ENCODE measurements around the gene ATP7A.

The ATP7A gene

DNA sequence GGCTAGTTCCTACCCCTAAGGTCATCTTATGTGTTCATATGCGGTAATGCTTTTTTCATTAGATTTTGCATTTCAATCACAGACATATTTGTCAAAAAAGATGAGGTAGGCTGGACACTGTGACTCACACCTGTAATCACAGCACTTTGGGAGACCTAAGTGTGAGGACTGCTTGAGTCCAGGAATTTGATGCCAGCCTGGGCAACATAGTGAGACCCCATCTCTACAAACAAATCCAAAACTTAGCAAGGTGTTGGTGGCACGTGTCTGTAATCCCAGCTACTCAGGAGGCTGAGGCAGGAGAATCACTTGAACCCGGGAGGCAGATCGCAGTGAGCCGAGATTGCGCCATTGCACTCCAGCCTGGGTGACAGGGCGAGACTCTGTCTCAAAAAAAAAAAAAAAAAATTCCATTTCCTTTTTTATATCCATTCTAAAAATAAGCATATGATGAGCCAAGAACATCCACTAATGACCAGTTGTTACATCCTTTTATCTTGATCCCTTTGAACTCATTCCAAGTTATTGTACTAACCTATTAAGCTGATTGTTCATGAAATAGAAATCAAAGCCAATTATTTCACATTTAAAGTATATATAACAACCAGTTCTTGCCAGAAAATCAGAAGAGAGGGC lies 35.5 kb downstream of the ATP7A start:
- no peak for DNase-seq (ENCODE audit: low read depth in 2 of 2)

- DNase-seq (ENCODE audit: low read depth in 2 of 2) = no peak
These were observed 36.1 kb downstream of the ATP7A start for GRCh38 chrX:77946571-77946970.

DNA sequence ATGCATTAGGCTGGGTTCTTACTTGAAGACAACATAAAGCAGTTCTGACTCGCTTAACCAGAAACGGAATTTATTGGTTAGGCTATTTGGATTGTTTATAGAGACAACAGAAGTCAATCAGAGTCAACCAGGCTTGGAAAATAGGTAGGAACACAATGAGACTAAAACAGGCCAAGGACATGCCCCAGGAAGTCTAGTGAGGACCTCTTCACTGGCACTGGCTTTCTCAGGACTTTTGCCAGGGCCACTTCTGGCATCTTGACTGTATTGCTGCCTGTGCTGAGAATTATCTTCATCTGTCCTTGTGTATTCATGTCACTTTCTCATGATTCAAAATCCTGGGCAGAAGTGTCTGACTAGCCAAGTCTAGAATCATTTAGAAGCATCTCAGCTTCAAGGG lies 39.3 kb downstream of the ATP7A start:
- no peak for DNase-seq (ENCODE audit: low read depth in 2 of 2)

GRCh38 chrX:77952173-77952572 lies 41.7 kb downstream of the ATP7A start:
- no peak for DNase-seq (ENCODE audit: low read depth in 2 of 2)

- DNase-seq (ENCODE audit: low read depth in 2 of 2) = no peak
These were observed 42.8 kb downstream of the ATP7A start for GRCh38 chrX:77953302-77953701.

DNA sequence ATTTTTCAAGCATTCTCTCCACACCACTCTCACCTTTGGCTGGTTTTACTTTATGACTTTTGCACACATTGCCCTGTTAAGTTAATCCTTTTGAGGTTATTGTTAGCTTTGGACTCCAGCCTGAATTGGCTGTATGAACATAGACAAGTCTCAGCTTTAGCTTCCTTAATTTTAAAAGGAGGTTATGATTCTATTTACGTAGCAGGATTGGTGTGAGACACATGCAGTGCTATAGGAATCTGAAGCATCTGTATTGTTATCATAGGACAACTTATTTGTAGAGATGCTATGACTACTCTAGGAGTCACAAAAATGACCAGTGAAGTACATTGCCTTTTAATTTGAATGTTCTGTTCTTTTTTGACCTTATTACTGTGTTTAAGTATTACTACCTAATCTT lies 43.2 kb downstream of the ATP7A start:
- DNase-seq (ENCODE audit: low read depth in 2 of 2) = no peak

GRCh38 chrX:77960567-77960966 lies 50.1 kb downstream of the ATP7A start:
- no peak for DNase-seq (ENCODE audit: low read depth in 2 of 2)

DNA sequence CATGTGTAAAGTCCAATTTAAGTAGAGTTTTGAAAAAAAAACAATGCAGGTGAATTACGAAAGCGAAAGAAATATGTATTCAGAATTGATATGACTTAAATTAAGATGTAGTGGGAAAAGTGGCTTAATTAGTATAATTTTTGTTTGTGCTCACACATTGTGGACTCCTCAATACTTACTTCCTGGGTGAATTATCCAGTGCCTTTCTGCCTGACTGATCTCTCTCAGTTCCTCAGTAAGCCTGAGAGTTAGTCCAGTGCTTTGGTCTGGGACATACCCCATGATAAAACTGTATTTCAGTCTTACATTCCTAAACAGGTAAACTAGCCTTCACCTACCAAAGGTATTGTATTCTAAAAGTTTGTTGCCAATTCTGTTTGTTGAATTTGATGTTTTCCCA lies 50.6 kb downstream of the ATP7A start:
- no peak for DNase-seq (ENCODE audit: low read depth in 2 of 2)

DNA sequence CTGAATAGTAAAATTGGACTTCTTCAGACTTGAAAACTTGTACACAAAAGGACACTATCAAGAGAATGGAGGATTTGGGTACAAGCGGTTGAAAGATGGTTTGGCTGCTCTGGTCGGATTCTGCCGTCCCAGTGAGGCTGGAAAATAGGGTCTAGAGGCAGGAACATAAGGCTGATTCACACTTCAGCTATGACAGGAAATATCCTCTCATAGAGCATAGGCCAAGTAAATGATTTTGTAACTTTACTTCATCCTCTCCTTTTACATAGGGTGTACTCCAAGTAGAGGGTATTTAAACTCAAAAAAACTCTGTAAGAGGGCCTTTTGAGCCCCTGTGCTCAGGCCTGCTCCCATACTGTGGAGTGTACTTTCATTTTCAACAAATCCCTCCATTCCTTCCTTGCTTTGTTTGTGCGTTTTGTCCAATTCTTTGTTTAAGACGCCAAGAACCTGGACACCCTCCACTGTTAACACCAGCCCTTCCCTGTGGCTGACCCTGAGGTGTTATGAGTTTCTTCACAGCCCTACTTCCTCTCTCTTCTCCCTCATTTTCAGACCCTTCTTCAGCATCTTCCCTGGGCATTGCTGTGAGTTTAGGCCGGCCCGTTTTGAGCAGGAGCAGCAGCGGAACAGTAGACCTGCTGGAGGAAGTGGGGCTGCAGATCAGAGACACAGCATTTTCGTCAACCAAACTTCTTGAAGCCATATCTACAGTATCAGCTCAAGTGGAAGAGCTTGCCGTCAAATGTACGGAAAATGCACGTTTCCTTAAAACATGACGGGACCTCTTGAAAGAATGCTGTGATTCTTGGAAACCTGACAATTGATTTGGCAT lies 51.8 kb downstream of the ATP7A start:
- DNase-seq (ENCODE audit: low read depth in 2 of 2) = no peak

DNA sequence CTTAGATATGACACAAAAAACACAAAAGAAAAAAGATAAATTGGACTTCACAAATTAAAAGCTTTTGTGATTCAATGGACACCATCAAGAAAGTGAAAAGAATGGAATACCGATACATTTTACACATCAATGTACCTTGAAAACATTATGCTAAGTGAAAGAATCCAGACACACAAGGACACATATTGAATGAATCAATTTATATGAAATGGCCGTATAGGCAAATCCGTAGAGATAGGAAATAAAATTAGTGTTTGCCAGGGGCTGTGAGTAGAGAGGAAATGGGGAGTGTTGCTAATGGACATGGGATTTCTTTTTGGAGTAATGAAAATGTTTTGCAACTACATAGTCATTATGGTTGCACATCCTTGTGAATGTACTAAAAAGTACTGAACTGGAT lies 55.9 kb downstream of the ATP7A start:
- DNase-seq (ENCODE audit: low read depth in 2 of 2) = no peak

DNA sequence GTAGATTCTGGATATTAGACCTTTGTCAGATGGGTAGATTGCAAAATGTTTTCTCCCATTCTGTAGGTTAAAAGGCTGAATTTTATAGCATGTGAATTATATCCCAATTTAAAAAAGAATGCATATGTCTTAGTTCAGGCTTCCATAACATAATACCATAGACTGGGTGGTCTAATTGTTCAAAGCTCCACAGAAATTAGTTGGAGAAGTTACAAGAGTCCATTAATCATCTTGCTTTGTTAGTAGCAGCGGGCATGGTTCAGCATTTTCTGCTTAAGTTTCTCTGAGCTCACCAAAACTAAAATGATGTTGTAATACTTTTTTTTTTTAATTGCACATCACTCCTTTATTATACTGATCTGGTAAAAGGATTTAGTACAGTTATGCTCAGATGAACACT lies 57.1 kb downstream of the ATP7A start:
- no peak for DNase-seq (ENCODE audit: low read depth in 2 of 2)

- no peak for DNase-seq (ENCODE audit: low read depth in 2 of 2)
These were observed 59.0 kb downstream of the ATP7A start, which contains the start of gene PGAM4 for GRCh38 chrX:77969538-77969937. TSS of gene PGAM4 (minus strand) at chrX:77969638. CDS start at chrX:77969638, 0 bp downstream.

DNA sequence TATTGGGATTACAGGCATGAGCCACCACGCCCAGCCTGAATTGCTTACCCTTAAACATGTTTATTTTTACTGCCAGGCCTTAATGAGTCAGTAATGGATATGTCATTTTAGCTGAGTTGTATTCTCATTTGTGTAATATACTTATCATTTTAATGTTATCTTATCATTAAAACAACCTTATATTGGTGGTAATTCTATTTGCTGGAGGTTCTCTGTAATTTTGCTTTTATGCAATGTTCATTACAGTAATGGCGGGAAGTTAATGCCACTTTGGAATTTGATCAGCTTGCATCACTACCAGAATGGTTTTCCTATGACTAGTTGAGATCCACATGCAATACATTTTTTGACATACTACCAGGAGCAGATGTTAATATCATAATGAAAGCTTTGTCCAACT lies 65.3 kb downstream of the ATP7A start:
- no peak for DNase-seq (ENCODE audit: low read depth in 2 of 2)

- DNase-seq (ENCODE audit: low read depth in 2 of 2) = no peak
These were observed 66.6 kb downstream of the ATP7A start for GRCh38 chrX:77977095-77977494.

GRCh38 chrX:77977518-77977917 lies 67.0 kb downstream of the ATP7A start:
- DNase-seq (ENCODE audit: low read depth in 2 of 2) = no peak

GRCh38 chrX:77979870-77980269 lies 69.4 kb downstream of the ATP7A start:
- no peak for DNase-seq (ENCODE audit: low read depth in 2 of 2)

DNA sequence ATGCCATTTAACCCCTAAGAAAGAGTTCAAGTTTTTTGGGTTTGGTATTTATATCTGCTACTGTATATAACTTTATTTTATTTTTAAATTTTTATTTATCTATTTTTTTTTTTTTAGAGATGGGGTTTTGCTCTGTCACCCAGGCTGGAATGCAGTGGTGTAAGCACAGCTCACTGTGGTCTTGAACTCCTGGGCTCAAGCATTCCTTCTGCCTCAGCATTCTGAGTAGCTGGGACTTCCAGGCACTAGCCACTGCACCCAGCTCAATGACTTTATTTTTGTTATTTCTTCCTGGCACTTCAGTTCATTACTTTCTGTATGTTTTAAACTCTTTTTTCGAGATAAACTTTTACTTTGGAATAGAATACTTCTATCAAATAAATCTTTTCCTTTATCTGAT lies 101.4 kb downstream of the ATP7A start:
- DNase-seq (ENCODE audit: low read depth in 2 of 2) = no peak

- no peak for DNase-seq (ENCODE audit: low read depth in 2 of 2)
These were observed 109.3 kb downstream of the ATP7A start for GRCh38 chrX:78019586-78020483.

DNA sequence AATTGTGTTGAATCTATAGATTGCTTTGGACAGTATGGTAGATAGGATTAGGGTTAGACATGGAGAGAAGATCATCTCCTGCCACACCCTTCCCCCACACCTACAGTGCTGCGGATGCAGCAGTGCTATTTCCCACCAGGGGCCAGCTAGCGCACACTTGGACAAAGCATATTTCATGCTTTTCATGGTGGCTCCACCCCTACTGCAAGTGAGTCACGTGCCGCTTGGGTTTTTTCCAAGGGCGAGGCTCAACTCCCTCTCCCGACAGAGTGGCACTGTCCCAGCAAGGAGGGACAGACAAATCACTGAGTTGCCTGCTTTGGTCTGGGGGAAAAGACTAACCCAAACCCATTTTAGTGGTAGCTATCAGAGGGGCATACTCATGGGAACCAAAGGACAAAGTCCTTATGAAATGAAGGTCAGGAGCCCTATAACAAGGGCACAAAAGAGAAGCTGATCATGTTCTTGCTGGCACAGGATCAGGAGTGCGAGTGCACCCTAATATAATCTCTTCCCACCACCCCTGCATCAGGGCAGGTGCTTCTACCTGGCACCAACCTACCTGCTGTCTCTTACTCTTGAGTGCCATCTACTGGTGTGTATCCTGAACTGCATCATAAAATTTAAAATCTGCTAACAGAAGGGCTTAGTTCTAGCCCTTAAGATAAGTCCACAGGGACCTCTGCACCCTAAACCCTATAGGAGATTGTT lies 114.0 kb downstream of the ATP7A start:
- no peak for DNase-seq (ENCODE audit: low read depth in 2 of 2)

- DNase-seq (ENCODE audit: low read depth in 2 of 2) = no peak
These were observed 117.3 kb downstream of the ATP7A start for GRCh38 chrX:78027798-78028197.

- DNase-seq (ENCODE audit: low read depth in 2 of 2) = no peak
These were observed 119.2 kb downstream of the ATP7A start for GRCh38 chrX:78029663-78030062.

DNA sequence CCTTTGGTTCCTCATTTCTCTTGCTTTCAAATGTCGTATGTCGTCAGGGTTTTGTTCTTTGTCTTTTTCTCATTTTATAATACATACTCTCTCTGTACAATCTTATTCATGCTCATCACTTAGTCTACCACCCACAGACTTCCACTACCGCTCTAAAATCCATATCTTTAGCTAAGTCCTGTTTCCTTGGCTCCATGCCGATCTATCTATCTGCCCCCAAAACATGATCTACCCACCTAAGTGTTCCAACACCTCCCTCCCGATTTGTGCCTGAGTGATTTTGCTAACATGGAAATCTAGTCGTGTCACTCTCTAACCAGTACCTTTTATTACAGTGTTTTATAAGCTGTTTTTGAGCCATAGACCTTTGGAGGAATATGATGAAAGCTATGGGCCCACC lies 124.6 kb downstream of the ATP7A start:
- DNase-seq (ENCODE audit: low read depth in 2 of 2) = no peak

Data from stimulated activated CD8-positive, alpha-beta memory T cell treated with anti-CD3 and anti-CD28 coated beads, Interleukin-7, amount 100 ng/mL, for 4 hours (primary cell).